CMK (cell line): ENCODE results near the gene ABCA7.

Experiments used
- DNase-seq: peaks from one replicate; pipeline ENCODE4 v3.0.0-alpha.2; 2010; ENCODE audit warnings: low read depth

The ABCA7 gene

DNA sequence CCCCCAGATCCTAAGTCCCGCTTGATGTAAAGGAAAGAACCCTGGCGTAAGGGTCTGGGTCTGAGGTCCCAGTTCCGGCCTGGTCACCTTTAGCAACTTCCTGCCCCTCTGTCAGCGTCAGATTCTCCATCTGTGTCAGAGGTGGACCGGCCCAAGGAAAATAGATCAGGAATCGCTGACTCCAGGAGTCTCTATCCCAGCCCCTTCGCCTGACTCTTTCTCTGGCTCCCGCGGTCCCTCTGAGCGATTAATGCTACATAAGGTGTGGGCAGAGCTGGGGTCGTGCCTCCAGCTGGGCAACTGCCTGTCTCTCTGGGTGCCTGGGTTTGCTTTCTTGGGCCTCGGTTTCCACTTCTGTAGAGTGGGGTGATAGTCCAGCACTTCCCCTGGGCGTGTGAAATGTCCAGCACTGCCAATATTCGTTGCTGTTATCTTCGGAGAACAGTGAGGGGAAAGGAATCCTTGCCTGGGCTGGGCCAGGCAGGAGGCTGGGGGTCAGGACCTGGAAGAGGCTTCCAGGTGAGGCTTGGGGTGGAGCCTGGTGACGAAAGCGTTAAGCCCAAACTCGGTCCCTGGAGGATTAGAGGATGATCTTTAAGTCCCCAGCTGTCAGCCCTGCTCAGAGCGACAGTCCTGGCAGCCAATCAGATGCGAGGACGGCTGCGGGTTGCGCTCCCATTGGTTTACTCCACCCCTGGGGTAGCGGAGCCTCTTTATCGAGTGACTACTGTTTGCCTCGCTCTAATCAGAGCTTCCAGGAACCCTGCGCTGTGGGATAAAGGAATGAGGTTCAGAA lies 767 bp downstream of the ABCA7 start:
- peak; percentile 91 for DNase-seq

DNA sequence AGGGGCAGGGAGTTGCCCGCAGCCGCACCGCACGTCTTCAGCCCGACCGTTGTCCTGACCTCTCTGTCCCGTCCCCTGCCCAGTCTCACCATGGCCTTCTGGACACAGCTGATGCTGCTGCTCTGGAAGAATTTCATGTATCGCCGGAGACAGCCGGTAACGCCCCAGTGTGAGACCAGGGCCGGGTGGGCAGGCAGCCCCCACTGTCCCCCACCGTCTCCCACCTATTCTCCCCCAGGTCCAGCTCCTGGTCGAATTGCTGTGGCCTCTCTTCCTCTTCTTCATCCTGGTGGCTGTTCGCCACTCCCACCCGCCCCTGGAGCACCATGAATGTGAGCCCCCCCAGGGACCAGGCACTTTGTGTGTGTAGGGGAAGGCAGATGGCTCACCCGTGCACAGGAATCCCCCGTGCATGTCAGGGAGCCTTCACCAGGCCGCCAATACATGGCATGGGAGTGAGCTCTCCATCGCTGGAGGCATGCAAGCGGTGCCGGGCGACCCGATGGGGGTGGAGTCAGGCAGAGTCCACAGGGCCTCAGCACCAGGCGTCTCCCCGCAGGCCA lies 1.4 kb downstream of the ABCA7 start:
- DNase-seq = no peak

DNA sequence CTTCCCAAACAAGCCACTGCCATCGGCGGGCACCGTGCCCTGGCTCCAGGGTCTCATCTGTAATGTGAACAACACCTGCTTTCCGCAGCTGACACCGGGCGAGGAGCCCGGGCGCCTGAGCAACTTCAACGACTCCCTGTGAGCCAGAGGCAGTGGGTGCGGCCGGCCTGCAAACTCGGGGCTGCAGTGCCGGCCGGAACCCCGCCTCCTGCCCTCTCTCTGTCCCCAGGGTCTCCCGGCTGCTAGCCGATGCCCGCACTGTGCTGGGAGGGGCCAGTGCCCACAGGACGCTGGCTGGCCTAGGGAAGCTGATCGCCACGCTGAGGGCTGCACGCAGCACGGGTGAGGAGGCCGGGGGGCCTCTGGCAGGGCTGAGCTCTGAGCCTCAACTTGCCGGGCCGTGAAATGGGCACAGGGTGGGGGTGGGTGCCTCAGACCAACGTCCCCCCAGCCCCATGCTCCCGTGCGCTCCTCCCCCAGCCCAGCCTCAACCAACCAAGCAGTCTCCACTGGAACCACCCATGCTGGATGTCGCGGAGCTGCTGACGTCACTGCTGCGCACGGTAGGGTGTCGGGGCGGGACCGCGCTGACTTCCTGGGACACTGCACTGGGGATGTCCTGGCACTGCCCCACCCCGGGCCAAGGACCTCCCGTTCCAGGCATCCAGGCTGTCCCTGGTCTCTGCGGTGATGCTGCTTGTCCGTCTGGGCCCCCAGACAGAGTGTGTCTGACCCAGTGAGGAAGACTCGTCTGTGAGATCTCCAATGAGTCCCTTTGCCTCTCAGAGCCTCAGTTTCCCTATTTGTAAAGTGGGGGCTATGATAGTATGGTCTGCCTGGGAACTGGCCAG lies 2.2 kb downstream of the ABCA7 start:
- no peak for DNase-seq

DNA sequence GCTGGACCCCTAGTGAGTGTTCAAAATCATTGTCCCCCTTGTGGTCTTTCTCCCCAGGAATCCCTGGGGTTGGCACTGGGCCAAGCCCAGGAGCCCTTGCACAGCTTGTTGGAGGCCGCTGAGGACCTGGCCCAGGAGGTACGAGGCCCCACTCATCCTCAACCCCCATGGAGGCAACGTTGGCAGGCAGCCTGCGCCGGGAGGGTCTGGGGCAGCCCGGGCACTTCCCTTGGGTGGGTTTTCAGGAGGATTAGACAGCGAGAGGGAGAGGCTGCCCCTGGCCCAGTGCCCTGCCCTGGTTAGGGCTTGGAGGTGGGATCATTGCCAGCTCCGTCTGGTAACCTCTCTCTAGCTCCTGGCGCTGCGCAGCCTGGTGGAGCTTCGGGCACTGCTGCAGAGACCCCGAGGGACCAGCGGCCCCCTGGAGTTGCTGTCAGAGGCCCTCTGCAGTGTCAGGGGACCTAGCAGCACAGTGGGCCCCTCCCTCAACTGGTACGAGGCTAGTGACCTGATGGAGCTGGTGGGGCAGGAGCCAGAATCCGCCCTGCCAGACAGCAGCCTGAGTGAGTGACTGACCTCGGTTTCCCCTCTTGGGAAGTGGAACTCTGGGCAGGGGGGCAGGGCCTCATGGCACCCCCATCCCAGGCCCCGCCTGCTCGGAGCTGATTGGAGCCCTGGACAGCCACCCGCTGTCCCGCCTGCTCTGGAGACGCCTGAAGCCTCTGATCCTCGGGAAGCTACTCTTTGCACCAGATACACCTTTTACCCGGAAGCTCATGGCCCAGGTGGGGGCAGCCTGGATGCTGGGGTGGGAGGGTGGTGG lies 3.0 kb downstream of the ABCA7 start:
- no peak for DNase-seq

DNA sequence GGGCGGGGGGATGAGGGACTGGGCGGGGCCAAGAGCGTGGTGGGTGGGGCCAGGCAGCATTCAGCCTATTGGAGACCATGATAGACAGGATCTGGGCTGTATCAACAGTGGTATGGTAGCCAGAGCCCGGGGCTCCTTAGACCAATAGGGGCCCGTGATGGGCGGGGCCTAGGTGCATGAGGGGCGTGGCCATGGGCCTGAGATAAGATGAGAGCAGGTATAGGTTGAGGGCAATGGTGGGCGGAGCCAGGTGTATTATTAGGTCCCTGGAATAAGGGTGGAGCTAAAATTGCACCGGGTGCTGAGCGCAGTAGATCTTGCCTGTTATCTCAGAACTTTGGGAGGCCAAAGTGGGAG lies 5.3 kb downstream of the ABCA7 start:
- no peak for DNase-seq

DNA sequence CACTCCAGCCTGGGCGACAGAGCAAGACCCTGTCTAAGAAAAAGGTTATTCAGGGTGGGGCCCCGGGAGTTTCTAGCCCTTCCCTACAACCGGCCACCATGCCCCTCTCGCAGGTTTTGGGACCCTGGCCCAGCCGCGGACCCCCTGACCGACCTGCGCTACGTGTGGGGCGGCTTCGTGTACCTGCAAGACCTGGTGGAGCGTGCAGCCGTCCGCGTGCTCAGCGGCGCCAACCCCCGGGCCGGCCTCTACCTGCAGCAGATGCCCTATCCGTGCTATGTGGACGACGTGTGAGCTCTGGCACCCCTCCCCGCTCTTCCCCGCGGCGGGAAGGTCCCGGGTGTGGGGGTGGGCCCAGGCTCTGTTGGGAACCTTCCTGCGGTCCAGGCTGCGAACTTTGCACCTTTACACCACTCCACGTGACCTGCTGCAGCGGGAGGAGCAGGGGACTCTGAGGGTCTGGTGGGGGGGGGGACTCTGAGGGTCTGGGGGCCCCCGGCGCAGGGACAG lies 6.3 kb downstream of the ABCA7 start:
- no peak for DNase-seq

DNA sequence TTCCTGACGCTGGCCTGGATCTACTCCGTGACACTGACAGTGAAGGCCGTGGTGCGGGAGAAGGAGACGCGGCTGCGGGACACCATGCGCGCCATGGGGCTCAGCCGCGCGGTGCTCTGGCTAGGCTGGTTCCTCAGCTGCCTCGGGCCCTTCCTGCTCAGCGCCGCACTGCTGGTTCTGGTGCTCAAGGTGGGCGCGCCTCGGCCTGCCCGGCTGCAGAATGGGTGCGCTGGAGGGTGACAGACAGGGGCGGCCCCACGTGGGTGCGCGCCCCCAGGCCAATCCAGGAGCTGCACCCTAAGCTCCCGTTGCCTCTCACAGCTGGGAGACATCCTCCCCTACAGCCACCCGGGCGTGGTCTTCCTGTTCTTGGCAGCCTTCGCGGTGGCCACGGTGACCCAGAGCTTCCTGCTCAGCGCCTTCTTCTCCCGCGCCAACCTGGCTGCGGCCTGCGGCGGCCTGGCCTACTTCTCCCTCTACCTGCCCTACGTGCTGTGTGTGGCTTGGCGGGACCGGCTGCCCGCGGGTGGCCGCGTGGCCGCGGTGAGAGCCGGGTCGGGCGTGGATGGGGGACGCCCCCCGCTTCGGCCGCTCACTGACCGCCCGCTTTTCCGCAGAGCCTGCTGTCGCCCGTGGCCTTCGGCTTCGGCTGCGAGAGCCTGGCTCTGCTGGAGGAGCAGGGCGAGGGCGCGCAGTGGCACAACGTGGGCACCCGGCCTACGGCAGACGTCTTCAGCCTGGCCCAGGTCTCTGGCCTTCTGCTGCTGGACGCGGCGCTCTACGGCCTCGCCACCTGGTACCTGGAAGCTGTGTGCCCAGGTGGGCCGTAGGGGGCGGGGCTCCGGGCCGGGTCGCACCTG lies 7.2 kb downstream of the ABCA7 start:
- DNase-seq = peak; percentile 70

DNA sequence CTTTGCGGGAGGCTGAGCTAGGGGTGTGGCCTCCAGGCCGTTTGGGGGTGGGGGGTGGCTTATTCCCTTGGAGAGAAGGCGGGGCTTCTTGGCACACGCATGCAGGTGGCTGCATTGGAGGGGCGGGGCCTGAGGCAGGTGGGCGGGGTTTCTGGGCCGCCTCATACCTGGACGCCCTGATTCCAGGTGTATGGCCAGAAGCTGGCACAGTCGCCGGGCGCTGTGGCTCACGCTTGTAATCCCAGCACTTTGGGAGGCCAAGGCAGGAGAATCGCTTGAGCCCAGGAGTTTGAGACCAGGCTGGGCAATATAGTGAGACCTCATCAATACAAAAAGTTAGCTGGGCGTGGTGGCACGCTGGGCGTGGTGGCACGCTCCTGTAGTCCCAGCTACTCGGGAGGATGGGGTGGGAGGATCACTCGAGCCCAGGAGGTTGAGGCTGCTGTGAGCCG lies 7.8 kb downstream of the ABCA7 start:
- no peak for DNase-seq

DNA sequence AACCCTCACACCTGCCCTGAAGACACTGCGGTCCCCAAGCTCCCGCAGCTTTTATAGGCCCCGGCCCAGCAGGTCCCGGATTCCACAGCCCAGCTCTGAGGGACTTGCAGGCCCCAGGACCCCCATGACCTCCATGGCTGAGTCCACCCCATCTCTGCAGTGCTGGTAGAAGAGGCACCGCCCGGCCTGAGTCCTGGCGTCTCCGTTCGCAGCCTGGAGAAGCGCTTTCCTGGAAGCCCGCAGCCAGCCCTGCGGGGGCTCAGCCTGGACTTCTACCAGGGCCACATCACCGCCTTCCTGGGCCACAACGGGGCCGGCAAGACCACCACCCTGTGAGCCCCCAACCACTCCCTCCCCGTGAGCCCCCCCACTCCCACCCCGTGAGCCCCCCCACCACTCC lies 9.2 kb downstream of the ABCA7 start:
- DNase-seq = no peak

DNA sequence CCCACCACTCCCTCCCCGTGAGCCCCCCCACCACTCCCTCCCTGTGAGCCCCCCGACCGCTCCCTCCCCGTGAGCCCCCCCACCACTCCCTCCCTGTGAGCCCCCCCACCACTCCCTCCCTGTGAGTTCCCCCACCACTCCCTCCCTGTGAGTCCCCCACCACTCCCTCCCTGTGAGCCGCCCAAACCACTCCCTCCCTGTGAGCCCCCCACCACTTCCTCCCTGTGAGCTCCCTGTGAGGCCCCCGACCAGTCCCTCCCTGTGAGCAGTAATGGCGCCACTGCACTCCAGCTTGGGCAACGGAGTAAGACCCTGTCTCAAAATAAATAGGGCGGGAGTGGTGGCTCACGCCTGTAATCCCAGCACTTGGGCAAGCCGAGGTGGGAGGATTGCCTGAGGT lies 9.9 kb downstream of the ABCA7 start:
- DNase-seq = no peak

DNA sequence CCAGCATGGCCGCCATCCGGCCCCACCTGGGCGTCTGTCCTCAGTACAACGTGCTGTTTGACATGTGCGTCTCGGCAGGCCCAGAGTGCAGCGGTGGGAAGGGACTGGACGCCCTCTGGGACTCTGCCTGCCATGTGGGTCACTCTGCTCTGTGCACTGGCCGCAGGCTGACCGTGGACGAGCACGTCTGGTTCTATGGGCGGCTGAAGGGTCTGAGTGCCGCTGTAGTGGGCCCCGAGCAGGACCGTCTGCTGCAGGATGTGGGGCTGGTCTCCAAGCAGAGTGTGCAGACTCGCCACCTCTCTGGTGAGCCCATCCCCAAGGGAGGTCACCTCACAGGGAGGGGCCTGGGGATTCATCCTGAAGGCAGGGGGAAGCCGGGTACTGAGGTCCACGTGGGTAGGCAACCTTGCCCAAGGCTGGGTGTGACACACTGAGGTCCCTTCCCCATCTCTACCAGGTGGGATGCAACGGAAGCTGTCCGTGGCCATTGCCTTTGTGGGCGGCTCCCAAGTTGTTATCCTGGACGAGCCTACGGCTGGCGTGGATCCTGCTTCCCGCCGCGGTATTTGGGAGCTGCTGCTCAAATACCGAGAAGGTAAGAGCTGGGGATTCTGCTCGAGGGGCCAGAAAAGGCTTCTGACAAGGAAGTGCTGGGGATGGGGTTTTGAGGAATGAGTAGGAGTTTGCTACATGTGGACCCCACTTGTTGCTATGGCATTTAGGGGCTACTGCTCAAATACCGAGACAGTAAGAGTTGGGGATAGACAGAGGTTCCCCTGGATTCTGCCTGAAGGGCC lies 11.3 kb downstream of the ABCA7 start:
- DNase-seq = no peak

DNA sequence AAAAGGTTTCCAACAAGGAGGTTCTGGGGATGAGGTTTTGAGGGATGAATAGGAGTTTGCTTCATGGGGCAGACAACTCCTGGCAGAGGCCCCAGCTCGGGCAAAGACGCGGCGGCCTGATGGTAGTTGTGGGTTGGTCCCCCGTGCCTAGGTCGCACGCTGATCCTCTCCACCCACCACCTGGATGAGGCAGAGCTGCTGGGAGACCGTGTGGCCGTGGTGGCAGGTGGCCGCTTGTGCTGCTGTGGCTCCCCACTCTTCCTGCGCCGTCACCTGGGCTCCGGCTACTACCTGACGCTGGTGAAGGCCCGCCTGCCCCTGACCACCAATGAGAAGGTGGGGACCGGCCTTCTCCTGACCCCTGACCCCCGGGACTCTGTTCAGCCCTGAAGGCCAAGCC lies 11.9 kb downstream of the ABCA7 start:
- no peak for DNase-seq

DNA sequence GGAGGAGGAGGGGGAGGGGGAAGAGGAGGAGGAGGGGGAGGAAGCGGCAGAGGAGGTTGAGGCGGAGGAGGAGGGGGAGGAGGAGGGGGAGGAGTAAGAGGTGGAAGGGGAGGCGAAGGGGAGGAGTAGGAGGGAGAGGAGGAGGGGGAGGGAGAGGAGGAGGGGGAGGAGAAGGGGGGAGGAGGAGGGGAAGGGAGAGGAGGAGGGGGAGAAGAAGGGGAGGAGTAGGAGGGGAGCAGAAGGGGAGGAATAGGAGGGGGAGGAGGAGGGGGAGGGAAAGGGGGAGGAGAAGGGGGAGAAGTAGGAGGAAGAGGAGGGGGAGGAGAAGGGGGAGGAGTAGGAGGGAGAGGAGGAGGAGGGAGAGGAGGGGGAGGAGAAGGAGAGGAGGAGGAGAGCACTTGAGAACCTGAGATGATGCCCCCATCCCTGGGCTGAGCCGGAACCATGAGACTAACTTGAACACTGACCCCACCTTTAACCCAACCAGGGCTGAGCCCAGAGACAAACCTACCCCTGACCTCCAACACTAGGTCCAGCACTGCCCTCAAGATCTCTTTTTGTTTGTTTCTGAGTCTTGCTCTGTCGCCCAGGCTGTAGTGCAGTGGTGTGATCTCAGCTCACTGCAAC lies 12.6 kb downstream of the ABCA7 start:
- DNase-seq = no peak

DNA sequence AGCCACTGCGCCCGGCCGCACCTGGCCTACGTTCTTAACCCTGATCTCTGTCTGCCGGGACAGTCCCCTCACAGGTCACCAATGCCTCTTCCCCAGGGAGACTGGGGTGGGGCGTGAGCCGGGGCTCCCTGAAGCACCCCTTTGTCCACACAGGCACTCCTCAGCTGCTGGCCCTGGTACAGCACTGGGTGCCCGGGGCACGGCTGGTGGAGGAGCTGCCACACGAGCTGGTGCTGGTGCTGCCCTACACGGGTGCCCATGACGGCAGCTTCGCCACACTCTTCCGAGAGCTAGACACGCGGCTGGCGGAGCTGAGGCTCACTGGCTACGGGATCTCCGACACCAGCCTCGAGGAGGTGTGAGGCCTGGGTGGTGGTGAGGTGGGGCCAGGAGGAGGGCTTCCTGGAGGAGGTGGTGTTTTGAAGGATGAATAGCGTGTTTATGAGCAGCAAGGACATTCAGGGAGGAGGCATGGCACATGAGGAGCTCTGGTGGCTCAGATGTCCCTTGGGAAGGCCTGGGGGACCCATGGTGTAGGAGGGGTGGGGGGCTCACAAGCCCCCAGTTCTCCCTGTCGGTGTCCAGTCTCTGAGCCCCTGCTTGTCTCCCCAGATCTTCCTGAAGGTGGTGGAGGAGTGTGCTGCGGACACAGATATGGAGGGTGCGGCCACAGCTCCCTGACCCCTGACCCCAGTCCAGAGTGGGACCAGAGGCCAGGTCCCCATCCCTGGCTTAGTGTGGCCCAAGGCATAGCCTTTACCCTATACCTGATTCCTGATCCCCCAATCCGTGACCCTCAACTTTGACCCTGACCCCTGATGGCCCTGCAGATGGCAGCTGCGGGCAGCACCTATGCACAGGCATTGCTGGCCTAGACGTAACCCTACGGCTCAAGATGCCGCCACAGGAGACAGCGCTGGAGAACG lies 13.5 kb downstream of the ABCA7 start:
- no peak for DNase-seq

DNA sequence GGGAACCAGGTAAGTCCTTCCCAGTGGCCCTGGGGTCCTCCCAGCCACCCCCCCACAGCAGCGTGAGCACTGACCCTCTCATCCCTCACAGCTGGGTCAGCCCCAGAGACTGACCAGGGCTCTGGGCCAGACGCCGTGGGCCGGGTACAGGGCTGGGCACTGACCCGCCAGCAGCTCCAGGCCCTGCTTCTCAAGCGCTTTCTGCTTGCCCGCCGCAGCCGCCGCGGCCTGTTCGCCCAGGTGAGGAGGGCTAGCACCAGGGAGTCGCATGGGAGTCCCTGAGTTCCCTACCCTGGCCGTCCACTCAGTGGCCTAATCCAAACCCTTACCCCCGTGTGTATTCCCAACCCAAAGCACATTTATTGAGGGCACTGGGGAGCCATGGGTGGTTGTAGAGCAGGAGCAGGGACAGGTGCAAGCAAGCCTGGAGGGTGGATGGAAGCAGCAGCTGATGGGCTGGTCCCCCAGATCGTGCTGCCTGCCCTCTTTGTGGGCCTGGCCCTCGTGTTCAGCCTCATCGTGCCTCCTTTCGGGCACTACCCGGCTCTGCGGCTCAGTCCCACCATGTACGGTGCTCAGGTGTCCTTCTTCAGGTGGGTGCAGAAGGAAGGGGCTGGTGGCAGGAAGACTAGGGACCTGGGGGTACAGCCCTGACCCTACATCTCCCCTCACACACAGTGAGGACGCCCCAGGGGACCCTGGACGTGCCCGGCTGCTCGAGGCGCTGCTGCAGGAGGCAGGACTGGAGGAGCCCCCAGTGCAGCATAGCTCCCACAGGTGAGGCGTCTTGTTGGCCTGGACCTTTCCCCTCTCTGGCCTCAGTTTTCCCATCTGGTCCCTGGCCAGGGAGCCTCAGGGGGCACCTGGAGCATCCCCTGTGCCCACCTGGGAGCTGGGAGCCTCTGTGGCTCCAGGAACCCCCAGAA lies 14.5 kb downstream of the ABCA7 start:
- no peak for DNase-seq

DNA sequence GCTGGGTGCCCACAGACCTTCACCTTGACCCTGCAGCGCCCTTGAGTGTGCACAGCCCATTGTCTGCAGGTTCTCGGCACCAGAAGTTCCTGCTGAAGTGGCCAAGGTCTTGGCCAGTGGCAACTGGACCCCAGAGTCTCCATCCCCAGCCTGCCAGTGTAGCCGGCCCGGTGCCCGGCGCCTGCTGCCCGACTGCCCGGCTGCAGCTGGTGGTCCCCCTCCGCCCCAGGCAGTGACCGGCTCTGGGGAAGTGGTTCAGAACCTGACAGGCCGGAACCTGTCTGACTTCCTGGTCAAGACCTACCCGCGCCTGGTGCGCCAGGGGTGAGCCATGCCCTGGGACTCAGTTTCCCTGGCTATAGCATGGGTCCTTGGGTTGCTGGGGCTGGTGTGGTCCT lies 15.1 kb downstream of the ABCA7 start:
- DNase-seq = no peak

DNA sequence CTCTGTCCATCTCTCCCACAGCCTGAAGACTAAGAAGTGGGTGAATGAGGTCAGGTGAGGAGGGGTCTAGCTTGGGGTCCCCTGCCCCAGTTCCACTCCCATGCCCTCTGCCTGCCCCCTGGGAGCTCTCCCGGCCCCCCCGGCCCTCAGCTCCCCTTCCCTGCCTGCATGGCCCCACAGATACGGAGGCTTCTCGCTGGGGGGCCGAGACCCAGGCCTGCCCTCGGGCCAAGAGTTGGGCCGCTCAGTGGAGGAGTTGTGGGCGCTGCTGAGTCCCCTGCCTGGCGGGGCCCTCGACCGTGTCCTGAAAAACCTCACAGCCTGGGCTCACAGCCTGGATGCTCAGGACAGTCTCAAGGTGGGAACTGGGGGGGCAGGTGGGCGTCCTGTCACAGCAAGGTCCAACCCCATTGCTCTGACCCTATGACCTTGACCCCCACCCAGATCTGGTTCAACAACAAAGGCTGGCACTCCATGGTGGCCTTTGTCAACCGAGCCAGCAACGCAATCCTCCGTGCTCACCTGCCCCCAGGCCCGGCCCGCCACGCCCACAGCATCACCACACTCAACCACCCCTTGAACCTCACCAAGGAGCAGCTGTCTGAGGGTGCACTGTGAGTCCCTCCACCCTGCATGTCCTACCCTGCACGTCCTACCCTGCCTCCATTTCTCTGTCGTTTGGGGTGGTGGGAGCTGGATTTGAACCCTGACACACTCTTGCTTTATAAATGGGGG lies 16.1 kb downstream of the ABCA7 start:
- no peak for DNase-seq
